AG04449 (cell line): ENCODE measurements around the gene NTRK3.

Source experiments
- CTCF ChIA-PET: fragments of 350-600 bp; formaldehyde crosslinking; extraction: SDS; loops from one replicate; lab custom pipeline; 2021; ENCODE audit warnings: antibody characterized with exemption; lab: Yijun Ruan, JAX
- POLR2A ChIA-PET: fragments of 400-600, 350-600 bp; formaldehyde crosslinking; extraction: SDS; loops from one replicate; lab custom pipeline; 2020; ENCODE audit warnings: antibody characterized with exemption, inconsistent platforms; lab: Yijun Ruan, JAX
- DNase-seq: peaks from one replicate; pipeline ENCODE4 v3.0.0-alpha.2; 2010; ENCODE audit warnings: low read depth, low spot score
- H3K4me3 ChIP-seq: 2 replicates; pipeline ENCODE4 v1.5.1; 2011; ENCODE audit warnings: low read depth, mild to moderate bottlenecking, control low read depth, low read length
- CTCF ChIP-seq: IDR thresholded peaks from one replicate; pipeline ENCODE4 v1.5.1; 2011; ENCODE audit warnings: mild to moderate bottlenecking, moderate library complexity, low read length, control low read depth, inconsistent platforms; ENCODE audit not compliant: insufficient read depth; ENCODE audit errors: missing control alignments

The NTRK3 gene

GRCh38 chr15:88018869-88019641 is 237.5 kb downstream of the NTRK3 start:
- ChIA-PET CTCF (interaction anchor here (1.2 kb wide), 1 partner anchor 10 kb away, joined by 4 read pairs; no protein-coding TSS in a partner anchor), POLR2A (no interaction called here)
- no peak for TF ChIP-seq CTCF
- H3K4me3 ChIP-seq = no peak overlapping the region
- peak; percentile 17 for DNase-seq

- ChIA-PET CTCF (interaction anchor here (1.2 kb wide), 1 partner anchor 8 kb away, joined by 4 read pairs; no protein-coding TSS in a partner anchor), POLR2A (no interaction called here)
- DNase-seq = no peak
- no peak overlapping the region for H3K4me3 ChIP-seq
- TF ChIP-seq CTCF = no peak
These were observed 238.8 kb downstream of the NTRK3 start for GRCh38 chr15:88017753-88018152.

GRCh38 chr15:88016406-88016805 is 240.1 kb downstream of the NTRK3 start:
- CTCF ChIA-PET = no interaction called here

GRCh38 chr15:88015228-88015860 is 241.2 kb downstream of the NTRK3 start:
- H3K4me3 ChIP-seq = no peak overlapping the region
- DNase-seq = no peak
- no peak for TF ChIP-seq CTCF
- ChIA-PET CTCF (no interaction called here), POLR2A (no interaction called here)

More at GRCh38 chr15:88016406-88016805, 240.1 kb downstream of the NTRK3 start:
- no peak for DNase-seq
- POLR2A ChIA-PET = no interaction called here
- no peak overlapping the region for H3K4me3 ChIP-seq
- TF ChIP-seq CTCF = no peak

GRCh38 chr15:88014454-88015160 is 241.9 kb downstream of the NTRK3 start:
- ChIA-PET CTCF (no interaction called here), POLR2A (no interaction called here)
- no peak for TF ChIP-seq CTCF
- no peak for DNase-seq
- H3K4me3 ChIP-seq = no peak overlapping the region

- no peak for TF ChIP-seq CTCF
- ChIA-PET CTCF (no interaction called here), POLR2A (no interaction called here)
These were observed 243.4 kb downstream of the NTRK3 start for GRCh38 chr15:88013111-88013510.

More at GRCh38 chr15:88013111-88013510, 243.4 kb downstream of the NTRK3 start:
- DNase-seq = no peak
- no peak overlapping the region for H3K4me3 ChIP-seq
